HFFc6 (cell line): ENCODE measurements around the gene SAG. TPM values are rescaled to one million over a fixed set of nuclear protein-coding genes. Genes with fewer than 3 reads are reported as not detected.

Experiments
- DNase-seq: peaks from one replicate; pipeline ENCODE4 v3.0.0-alpha.2; 2018
- H3K27ac Mint-ChIP-seq: 2 replicates; pipeline ENCODE4 v1.8.0; 2020; ENCODE audit warnings: mild to moderate bottlenecking, mixed read lengths
- H3K27me3 Mint-ChIP-seq: 2 replicates; pipeline ENCODE4 v1.8.0; 2021; ENCODE audit warnings: mild to moderate bottlenecking, moderate library complexity, mixed read lengths; ENCODE audit not compliant: insufficient read depth
- H3K36me3 Mint-ChIP-seq: 2 replicates; pipeline ENCODE4 v1.8.0; 2021; ENCODE audit warnings: low read depth, mixed read lengths
- H3K4me1 Mint-ChIP-seq: 2 replicates; pipeline ENCODE4 v1.8.0; 2020; ENCODE audit warnings: low read depth, mixed read lengths
- H3K4me3 Mint-ChIP-seq: 2 replicates; pipeline ENCODE4 v1.8.0; 2020; ENCODE audit warnings: mild to moderate bottlenecking, moderate library complexity, mixed read lengths
- H3K9me3 Mint-ChIP-seq: 2 replicates; pipeline ENCODE4 v1.8.0; 2020; ENCODE audit warnings: mild to moderate bottlenecking, mixed read lengths
- total RNA-seq, 6 experiments: library from RNA; stranded (reverse); fragmentation: NEBNext Ultra II Directional; extraction: Animal tissue kit (Norgen Biotek cat#: 25700); gene quantifications; 2 replicates in 1 of 6; 3 replicates in 5 of 6; pipeline ENCODE4 v1.2.3, GENCODE V29; 2021
- TF ChIP-seq, protein P1 (sequence below): fragments of 200-600 bp; sonication (generic); IDR thresholded peaks from 2 replicates; pipeline ENCODE4 v1.5.0; 2021; ENCODE audit warnings: antibody characterized with exemption, mild to moderate bottlenecking

The SAG gene
- total RNA-seq, 6 experiments from 2014 or later = not detected

DNA sequence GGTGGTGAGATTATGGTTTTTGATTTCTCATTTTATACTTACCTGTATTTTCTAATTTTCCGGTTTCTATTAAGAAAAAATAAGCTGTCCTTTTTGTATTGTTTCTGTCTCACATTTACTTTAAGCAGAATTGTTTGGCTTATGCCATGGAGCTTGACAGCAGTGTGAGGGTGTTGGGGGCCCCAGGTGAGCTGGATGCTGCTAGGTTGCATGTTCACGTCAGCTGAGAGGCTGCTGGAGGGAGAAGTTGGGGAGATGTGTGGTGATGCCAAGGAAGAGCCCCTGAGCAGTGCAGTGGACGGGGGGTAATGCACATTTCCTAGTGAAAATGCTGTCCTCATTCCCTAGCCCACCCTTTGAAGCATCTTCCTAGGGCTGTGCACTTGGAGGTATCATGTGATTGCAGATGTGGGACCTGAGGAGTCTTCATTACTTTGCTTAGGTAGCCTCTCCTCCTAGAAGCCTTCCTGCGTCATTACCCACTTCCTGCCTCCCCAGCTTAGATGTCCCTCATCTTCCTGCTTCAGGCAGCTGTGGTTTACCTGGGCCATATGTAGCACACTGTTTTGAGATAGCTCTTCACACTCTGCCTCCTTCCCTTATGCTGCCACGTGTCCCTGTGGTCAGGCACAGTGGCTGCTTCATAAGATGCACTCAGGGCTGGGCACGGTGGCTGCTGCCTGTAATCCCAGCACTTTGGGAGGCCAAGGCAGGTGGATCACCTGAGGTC lies 39.9 kb upstream of the SAG start:
- no peak overlapping the region for H3K27ac Mint-ChIP-seq
- TF ChIP-seq, protein P1, sequence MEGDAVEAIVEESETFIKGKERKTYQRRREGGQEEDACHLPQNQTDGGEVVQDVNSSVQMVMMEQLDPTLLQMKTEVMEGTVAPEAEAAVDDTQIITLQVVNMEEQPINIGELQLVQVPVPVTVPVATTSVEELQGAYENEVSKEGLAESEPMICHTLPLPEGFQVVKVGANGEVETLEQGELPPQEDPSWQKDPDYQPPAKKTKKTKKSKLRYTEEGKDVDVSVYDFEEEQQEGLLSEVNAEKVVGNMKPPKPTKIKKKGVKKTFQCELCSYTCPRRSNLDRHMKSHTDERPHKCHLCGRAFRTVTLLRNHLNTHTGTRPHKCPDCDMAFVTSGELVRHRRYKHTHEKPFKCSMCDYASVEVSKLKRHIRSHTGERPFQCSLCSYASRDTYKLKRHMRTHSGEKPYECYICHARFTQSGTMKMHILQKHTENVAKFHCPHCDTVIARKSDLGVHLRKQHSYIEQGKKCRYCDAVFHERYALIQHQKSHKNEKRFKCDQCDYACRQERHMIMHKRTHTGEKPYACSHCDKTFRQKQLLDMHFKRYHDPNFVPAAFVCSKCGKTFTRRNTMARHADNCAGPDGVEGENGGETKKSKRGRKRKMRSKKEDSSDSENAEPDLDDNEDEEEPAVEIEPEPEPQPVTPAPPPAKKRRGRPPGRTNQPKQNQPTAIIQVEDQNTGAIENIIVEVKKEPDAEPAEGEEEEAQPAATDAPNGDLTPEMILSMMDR = no peak
- H3K9me3 Mint-ChIP-seq = no peaks in the 10 kb centered on the region
- H3K27me3 Mint-ChIP-seq = peaks cover 1% of the 10 kb centered on the region; the same call in 1 of the 2 replicates
- DNase-seq = no peak
- H3K4me3 Mint-ChIP-seq = no peak overlapping the region
- no peaks in the 10 kb centered on the region for H3K4me1 Mint-ChIP-seq
- peaks cover 29% of the 10 kb centered on the region for H3K36me3 Mint-ChIP-seq

GRCh38 chr2:233270366-233270765 lies 37.2 kb upstream of the SAG start:
- Mint-ChIP-seq H3K4me1 (no peaks in the 10 kb centered on the region), H3K27me3 (no peaks in the 10 kb centered on the region; the same call in 1 of the 2 replicates), H3K4me3 (no peak overlapping the region), H3K9me3 (no peaks in the 10 kb centered on the region), H3K36me3 (peaks cover 35% of the 10 kb centered on the region), H3K27ac (no peak overlapping the region)
- DNase-seq = no peak
- TF ChIP-seq, protein P1 = no peak

GRCh38 chr2:233270951-233271350 lies 36.7 kb upstream of the SAG start:
- Mint-ChIP-seq H3K4me3 (no peak overlapping the region), H3K27me3 (no peaks in the 10 kb centered on the region; the same call in 1 of the 2 replicates), H3K9me3 (no peaks in the 10 kb centered on the region), H3K27ac (no peak overlapping the region), H3K36me3 (peaks cover 32% of the 10 kb centered on the region), H3K4me1 (no peaks in the 10 kb centered on the region)
- TF ChIP-seq, protein P1 = no peak
- no peak for DNase-seq

- H3K4me3 Mint-ChIP-seq = no peak overlapping the region
- H3K27ac Mint-ChIP-seq = no peak overlapping the region
- TF ChIP-seq, protein P1 = no peak
- H3K4me1 Mint-ChIP-seq = no peaks in the 10 kb centered on the region
- DNase-seq = no peak
- H3K9me3 Mint-ChIP-seq = no peaks in the 10 kb centered on the region
- H3K36me3 Mint-ChIP-seq = peaks cover 25% of the 10 kb centered on the region
- H3K27me3 Mint-ChIP-seq = no peaks in the 10 kb centered on the region; the same call in 1 of the 2 replicates
Measured at GRCh38 chr2:233271693-233272092, 35.9 kb upstream of the SAG start.

GRCh38 chr2:233273120-233273519 lies 34.5 kb upstream of the SAG start:
- peaks cover 25% of the 10 kb centered on the region for H3K36me3 Mint-ChIP-seq
- no peaks in the 10 kb centered on the region for H3K27me3 Mint-ChIP-seq
- no peak for DNase-seq
- H3K27ac Mint-ChIP-seq = no peak overlapping the region
- H3K4me3 Mint-ChIP-seq = no peak overlapping the region
- no peaks in the 10 kb centered on the region for H3K9me3 Mint-ChIP-seq
- H3K4me1 Mint-ChIP-seq = no peaks in the 10 kb centered on the region
- TF ChIP-seq, protein P1 = no peak
